Chondrocyte (in vitro differentiated cells): ENCODE measurements around the gene PYHIN1. TPM values are rescaled to one million over a fixed set of nuclear protein-coding genes. Genes with fewer than 3 reads are reported as not detected.

ENCODE experiments used
- DNase-seq: peaks from one replicate; pipeline ENCODE4 v3.0.0; 2021; ENCODE audit warnings: mixed read lengths, low spot score
- H3K27ac Mint-ChIP-seq: one replicate; pipeline ENCODE4 v1.8.0; 2021; ENCODE audit warnings: mild to moderate bottlenecking, moderate library complexity, mixed read lengths; ENCODE audit not compliant: unreplicated experiment
- H3K27me3 Mint-ChIP-seq: 2 replicates; pipeline ENCODE4 v1.8.0; 2021; ENCODE audit warnings: low read depth, mixed read lengths
- H3K36me3 Mint-ChIP-seq: 2 replicates; pipeline ENCODE4 v1.8.0; 2021; ENCODE audit warnings: low read depth, mixed read lengths
- H3K4me1 Mint-ChIP-seq: 2 replicates; pipeline ENCODE4 v1.8.0; 2021; ENCODE audit warnings: low read depth, mild to moderate bottlenecking, mixed read lengths
- H3K4me3 Mint-ChIP-seq: one replicate; pipeline ENCODE4 v1.8.0; 2021; ENCODE audit warnings: mild to moderate bottlenecking, moderate library complexity, mixed read lengths; ENCODE audit not compliant: unreplicated experiment
- H3K9me3 Mint-ChIP-seq: 2 replicates; pipeline ENCODE4 v1.8.0; 2021; ENCODE audit warnings: low read depth, mixed read lengths
- CTCF ChIP-seq: fragments of 200-600 bp; sonication (generic); IDR thresholded peaks from 2 replicates; pipeline ENCODE4 v1.5.0; 2021; ENCODE audit warnings: antibody characterized with exemption, mild to moderate bottlenecking, moderate library complexity
- total RNA-seq: library from RNA; stranded (reverse); gene quantifications from 3 replicates; pipeline ENCODE4 v1.2.1, GENCODE V29; 2021

Gene PYHIN1
- total RNA-seq, 1 donor from 2014 or later = not detected

GRCh38 chr1:158924677-158925076, 6.7 kb upstream of the PYHIN1 start:
- no peak for DNase-seq
- Mint-ChIP-seq H3K4me3 (no peak overlapping the region), H3K27ac (no peak overlapping the region), H3K4me1 (no peaks in the 10 kb centered on the region), H3K27me3 (no peaks in the 10 kb centered on the region), H3K9me3 (peaks cover 4% of the 10 kb centered on the region), H3K36me3 (no peaks in the 10 kb centered on the region)
- TF ChIP-seq CTCF = no peak

GRCh38 chr1:158930504-158930903, 848 bp upstream of the PYHIN1 start:
- no peaks in the 10 kb centered on the region for H3K36me3 Mint-ChIP-seq
- no peak for DNase-seq
- H3K27me3 Mint-ChIP-seq = no peaks in the 10 kb centered on the region
- no peak for TF ChIP-seq CTCF
- H3K4me1 Mint-ChIP-seq = no peaks in the 10 kb centered on the region
- H3K4me3 Mint-ChIP-seq = no peak overlapping the region
- no peak overlapping the region for H3K27ac Mint-ChIP-seq
- H3K9me3 Mint-ChIP-seq = no peaks in the 10 kb centered on the region

- H3K9me3 Mint-ChIP-seq = no peaks in the 10 kb centered on the region
- no peaks in the 10 kb centered on the region for H3K4me1 Mint-ChIP-seq
- no peak for TF ChIP-seq CTCF
- no peak overlapping the region for H3K4me3 Mint-ChIP-seq
- no peak overlapping the region for H3K27ac Mint-ChIP-seq
- H3K36me3 Mint-ChIP-seq = no peaks in the 10 kb centered on the region
- no peaks in the 10 kb centered on the region for H3K27me3 Mint-ChIP-seq
- DNase-seq = no peak
Measured at GRCh38 chr1:158932171-158932570, 819 bp downstream of the PYHIN1 start.

- Mint-ChIP-seq H3K4me1 (no peaks in the 10 kb centered on the region), H3K27ac (no peak overlapping the region)
- TF ChIP-seq CTCF = no peak
Measured at GRCh38 chr1:158933621-158934020, 2.3 kb downstream of the PYHIN1 start.

GRCh38 chr1:158939180-158939579, 7.8 kb downstream of the PYHIN1 start:
- Mint-ChIP-seq H3K36me3 (no peaks in the 10 kb centered on the region), H3K27me3 (no peaks in the 10 kb centered on the region), H3K4me1 (no peaks in the 10 kb centered on the region), H3K4me3 (no peak overlapping the region), H3K9me3 (no peaks in the 10 kb centered on the region), H3K27ac (no peak overlapping the region)
- no peak for DNase-seq
- TF ChIP-seq CTCF = no peak

More at GRCh38 chr1:158933621-158934020, 2.3 kb downstream of the PYHIN1 start:
- H3K36me3 Mint-ChIP-seq = no peaks in the 10 kb centered on the region
- no peak for DNase-seq
- H3K9me3 Mint-ChIP-seq = no peaks in the 10 kb centered on the region
- no peak overlapping the region for H3K4me3 Mint-ChIP-seq
- no peaks in the 10 kb centered on the region for H3K27me3 Mint-ChIP-seq
